Left lung (tissue), 10 donors: Measurements from ENCODE around the gene SERPINB2. TPM values are rescaled to one million over a fixed set of nuclear protein-coding genes. Genes with fewer than 3 reads are reported as not detected.
A peak's percentile ranks its signal among the peaks of the same experiment; 100 is the strongest.

Experiments used
- ATAC-seq: fragments of 200-7000 bp; cut with Tn5 transposase; one replicate; pipeline ENCODE4 v1.9.1; 2020; ENCODE audit warnings: moderate library complexity
- DNase-seq, 4 donors: peaks; one replicate each; pipeline ENCODE4 v3.0.0-alpha.2; 2013 to 2020
- H3K27ac ChIP-seq, 2 donors: fragments of 200-600 bp; sonication (generic) in 1 of 2; one replicate each; pipeline versions ENCODE4 v1.5.0 to v1.8.0; 2020 to 2021
- H3K27me3 ChIP-seq, 2 donors: fragments of 200-600 bp; sonication (generic) in 1 of 2; one replicate each; pipeline versions ENCODE4 v1.5.0 to v1.8.0; 2020 to 2021
- H3K36me3 ChIP-seq, 2 donors: fragments of 200-600 bp; sonication (generic) in 1 of 2; one replicate each; pipeline versions ENCODE4 v1.5.0 to v1.8.0; 2020 to 2021
- H3K4me1 ChIP-seq, 2 donors: fragments of 200-600 bp; one replicate each; pipeline ENCODE4 v1.8.0; 2021
- H3K4me3 ChIP-seq, 2 donors: fragments of 200-600 bp; sonication (generic) in 1 of 2; one replicate each; pipeline versions ENCODE4 v1.5.0 to v1.8.0; 2020 to 2021; ENCODE audit warnings: mild to moderate bottlenecking in 1 of 2
- H3K9me3 ChIP-seq, 2 donors: fragments of 200-600 bp; sonication (generic) in 1 of 2; one replicate each; pipeline versions ENCODE4 v1.5.0 to v1.8.0; 2020 to 2021
- CTCF ChIP-seq, 2 donors: fragments of 200-600 bp; sonication (generic) in 1 of 2; IDR thresholded peaks; one replicate each; pipeline versions ENCODE4 v1.5.0 to v1.8.0; 2021; ENCODE audit warnings: antibody characterized with exemption in 2 of 2
- intact Hi-C, 2 donors: fragments of 100-400 bp; cut with DNase I; formaldehyde crosslinking; loops; one replicate each; pipeline versions ENCODE4 v1.11.2 to v1.14.2; 2022
- polyA plus RNA-seq, 6 donors: library from polyadenylated mRNA; unstranded; fragments of 120-200 nt; gene quantifications; one replicate each; pipeline ENCODE4 v1.2.1, GENCODE V29; 2013; ENCODE audit not compliant: insufficient read length in 6 of 6
- total RNA-seq, 2 donors: library from RNA; stranded (reverse); fragmentation: NEBNext Ultra II Directional; extraction: Animal tissue kit (Norgen Biotek cat#: 25700); gene quantifications; one replicate each; pipeline ENCODE4 v1.2.1, GENCODE V29; 2021
- donor health status: DM: no; HTN: yes; CAD: no.
- donor health status: DM: no; HTN: no; CAD: no.

The SERPINB2 gene
- total and polyA plus RNA-seq, 8 donors, result 0.13 to 3.5 (median 0.40) TPM; not detected in 1

GRCh38 chr18:63878343-63878742, 9.2 kb upstream of the SERPINB2 start:
- Histone ChIP-seq H3K4me3 (no peak overlapping the region), H3K36me3 (no peaks in the 10 kb centered on the region), H3K27me3 (no peaks in the 10 kb centered on the region), H3K4me1 (peaks cover 0 to 13% of the 10 kb centered on the region in 2 donors), H3K9me3 (no peaks in the 10 kb centered on the region), H3K27ac (no peak overlapping the region)
- intact Hi-C loops, result no loop called here
- no peak for DNase-seq
- ATAC-seq, result no peak
- no peak for TF ChIP-seq CTCF (IDR thresholded peaks at IDR 0.05)

GRCh38 chr18:63878925-63879324, 8.6 kb upstream of the SERPINB2 start:
- DNase-seq (no peak), ATAC-seq (no peak)
- Histone ChIP-seq H3K27ac (no peak overlapping the region), H3K4me3 (no peak overlapping the region), H3K9me3 (no peaks in the 10 kb centered on the region), H3K36me3 (no peaks in the 10 kb centered on the region), H3K27me3 (no peaks in the 10 kb centered on the region), H3K4me1 (peaks cover 0 to 13% of the 10 kb centered on the region in 2 donors)
- intact Hi-C loops, result no loop called here
- no peak for TF ChIP-seq CTCF (IDR thresholded peaks at IDR 0.05)

DNA sequence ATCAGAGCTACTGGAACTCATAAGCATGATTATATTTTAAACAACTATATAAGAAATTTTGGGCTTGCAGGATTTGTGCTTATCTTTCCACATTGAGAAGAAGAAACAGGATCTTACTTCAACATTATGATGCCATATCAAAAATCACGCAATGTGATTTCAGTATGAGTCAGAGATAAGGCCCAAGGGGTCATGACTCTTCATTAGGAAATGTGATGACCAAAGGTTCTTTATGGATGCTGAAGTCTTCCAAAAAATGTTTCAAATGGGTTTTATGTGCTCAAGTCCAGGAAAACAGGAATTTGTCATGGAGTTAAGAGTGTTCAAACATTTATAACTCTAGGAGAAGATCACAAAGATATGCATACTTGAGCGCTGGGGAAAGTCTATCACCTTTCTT, 7.8 kb upstream of the SERPINB2 start:
- DNase-seq (no peak), ATAC-seq (no peak)
- TF ChIP-seq CTCF (IDR thresholded peaks at IDR 0.05), result no peak
- H3K9me3 ChIP-seq, result no peaks in the 10 kb centered on the region
- H3K4me3 ChIP-seq, result no peak overlapping the region
- no peaks in the 10 kb centered on the region for H3K36me3 ChIP-seq
- peaks cover 0 to 13% of the 10 kb centered on the region in 2 donors for H3K4me1 ChIP-seq
- intact Hi-C loops, result no loop called here
- H3K27me3 ChIP-seq, result no peaks in the 10 kb centered on the region
- no peak overlapping the region for H3K27ac ChIP-seq

DNA sequence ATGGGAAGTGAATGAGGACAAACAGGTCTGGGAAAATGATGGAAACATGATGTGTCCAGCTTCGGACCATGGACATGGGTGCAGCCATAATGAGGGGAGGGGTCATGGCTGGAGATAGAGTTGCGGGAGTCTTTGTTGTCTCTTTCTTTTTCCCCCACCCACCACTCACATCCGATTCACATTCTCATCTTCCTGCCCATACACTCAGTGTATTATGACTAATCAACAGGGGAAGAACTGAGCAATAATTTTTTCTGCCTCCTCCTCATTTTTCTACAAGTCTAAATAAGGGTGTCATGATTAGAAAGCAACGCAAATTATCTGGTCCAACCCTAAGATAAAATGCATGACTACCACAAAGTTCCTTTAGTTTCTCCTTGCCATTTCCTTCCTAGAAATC, 5.7 kb upstream of the SERPINB2 start:
- TF ChIP-seq CTCF (IDR thresholded peaks at IDR 0.05), result no peak
- DNase-seq (no peak), ATAC-seq (no peak)
- Histone ChIP-seq H3K4me1 (peaks cover 0 to 13% of the 10 kb centered on the region in 2 donors), H3K4me3 (no peak overlapping the region), H3K27me3 (no peaks in the 10 kb centered on the region), H3K36me3 (no peaks in the 10 kb centered on the region), H3K27ac (no peak overlapping the region), H3K9me3 (no peaks in the 10 kb centered on the region)
- intact Hi-C loops, result no loop called here

DNA sequence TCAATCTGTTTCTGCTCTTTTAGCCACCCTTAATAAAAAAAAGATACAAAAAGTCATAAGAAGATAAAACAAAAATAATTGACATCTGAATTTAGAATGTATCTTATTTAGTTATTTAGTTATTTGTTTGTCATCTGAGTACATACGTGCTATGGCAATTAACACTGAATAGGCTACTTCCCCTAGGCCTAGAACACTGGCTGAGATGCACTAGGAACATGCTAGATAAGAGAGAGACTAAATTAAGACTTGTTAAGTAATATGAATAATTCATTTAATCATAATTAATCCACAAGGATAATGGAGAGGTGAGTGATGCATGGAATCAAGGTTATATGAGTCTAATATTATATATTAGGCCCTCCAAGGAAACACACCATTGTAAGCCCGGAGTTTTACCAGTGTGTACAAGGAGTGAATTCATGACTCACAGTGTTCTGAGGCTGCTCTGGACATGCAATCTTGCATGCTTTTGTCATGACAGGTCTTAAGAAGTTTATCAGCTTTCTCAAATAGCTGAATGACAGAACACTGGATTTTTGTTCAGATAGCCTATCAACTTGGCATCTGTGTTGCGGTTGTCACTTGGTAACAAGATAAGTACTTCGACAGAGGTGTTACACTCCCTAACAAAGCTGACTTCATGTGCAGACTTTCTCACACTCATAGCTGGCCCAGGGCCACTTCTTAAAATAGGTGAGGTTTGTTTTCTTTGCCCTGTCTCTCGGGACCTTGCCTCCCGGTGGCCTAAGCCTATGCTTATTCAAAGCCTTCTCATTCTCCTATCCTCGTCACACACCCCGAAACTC, 5.0 kb upstream of the SERPINB2 start:
- Histone ChIP-seq H3K4me3 (no peak overlapping the region), H3K27ac (peak overlapping the region in 1 of 2 donors; percentile 28), H3K4me1 (peaks cover 0 to 13% of the 10 kb centered on the region in 2 donors), H3K36me3 (no peaks in the 10 kb centered on the region), H3K9me3 (no peaks in the 10 kb centered on the region), H3K27me3 (no peaks in the 10 kb centered on the region)
- ATAC-seq, result peak; percentile 91
- no peak for TF ChIP-seq CTCF (IDR thresholded peaks at IDR 0.05)
- intact Hi-C loops, result no loop called here
- no peak for DNase-seq
